Inflammatory macrophage treated with lipopolysaccharide for 4 hours (primary cell): Measurements from ENCODE around the gene MPPE1.
A peak's percentile ranks its signal among the peaks of the same experiment; 100 is the strongest.
"Not testable (repeated sequence)": the region's sequence is repeated elsewhere in the genome, so short reads cannot be mapped to it uniquely, and the experiment has no call there.

Source experiments
- DNase-seq: peaks from one replicate; pipeline ENCODE4 v3.0.0-alpha.2; 2020

MPPE1 gene

GRCh38 chr18:11882636-11883035 is 25.5 kb downstream of the MPPE1 start:
- DNase-seq = peak; percentile 44

- no peak for DNase-seq
Observed at GRCh38 chr18:11880586-11881304, 27.4 kb downstream of the MPPE1 start.

GRCh38 chr18:11877497-11878135 is 30.5 kb downstream of the MPPE1 start:
- no peak for DNase-seq

GRCh38 chr18:11874676-11875075 is 33.4 kb downstream of the MPPE1 start:
- DNase-seq = no peak

- no peak for DNase-seq
Observed at GRCh38 chr18:11873670-11874340, 34.3 kb downstream of the MPPE1 start.

GRCh38 chr18:11872479-11873136 is 35.5 kb downstream of the MPPE1 start:
- DNase-seq = peak; percentile 22

- DNase-seq = no peak
Observed at GRCh38 chr18:11871501-11871900, 36.6 kb downstream of the MPPE1 start.

- DNase-seq = no peak
Observed at GRCh38 chr18:11868230-11868629, 39.9 kb downstream of the MPPE1 start.

GRCh38 chr18:11866764-11867163 is 41.4 kb downstream of the MPPE1 start:
- DNase-seq = no peak

- DNase-seq = no peak
Observed at GRCh38 chr18:11866329-11866728, 41.8 kb downstream of the MPPE1 start.

GRCh38 chr18:11865071-11865470 is 43.0 kb downstream of the MPPE1 start:
- no peak for DNase-seq

GRCh38 chr18:11864471-11864870 is 43.6 kb downstream of the MPPE1 start:
- no peak for DNase-seq

GRCh38 chr18:11862468-11863137 is 45.5 kb downstream of the MPPE1 start:
- DNase-seq = no peak

GRCh38 chr18:11861583-11862288 is 46.4 kb downstream of the MPPE1 start:
- DNase-seq = no peak

GRCh38 chr18:11860594-11861450 is 47.3 kb downstream of the MPPE1 start:
- no peak for DNase-seq

GRCh38 chr18:11859903-11860407 is 48.2 kb downstream of the MPPE1 start:
- DNase-seq = peak; percentile 34

- DNase-seq = no peak
Observed at GRCh38 chr18:11859282-11859830, 48.8 kb downstream of the MPPE1 start.

- peak; percentile 94 for DNase-seq
Observed at GRCh38 chr18:11857177-11857887, 50.8 kb downstream of the MPPE1 start.

GRCh38 chr18:11854554-11854953 is 53.6 kb downstream of the MPPE1 start:
- DNase-seq = not testable (repeated sequence)

GRCh38 chr18:11851806-11852337 is 56.2 kb downstream of the MPPE1 start:
- DNase-seq = peak; percentile 58
